HG02642 (cell line): ENCODE measurements around the gene NPB.

Source experiments
- ATAC-seq: cut with Tn5 transposase; IDR thresholded peaks from one replicate; pipeline ENCODE4 v1.9.1; 2021; ENCODE audit warnings: mild to moderate bottlenecking; ENCODE audit not compliant: unreplicated experiment, poor library complexity

NPB gene

DNA sequence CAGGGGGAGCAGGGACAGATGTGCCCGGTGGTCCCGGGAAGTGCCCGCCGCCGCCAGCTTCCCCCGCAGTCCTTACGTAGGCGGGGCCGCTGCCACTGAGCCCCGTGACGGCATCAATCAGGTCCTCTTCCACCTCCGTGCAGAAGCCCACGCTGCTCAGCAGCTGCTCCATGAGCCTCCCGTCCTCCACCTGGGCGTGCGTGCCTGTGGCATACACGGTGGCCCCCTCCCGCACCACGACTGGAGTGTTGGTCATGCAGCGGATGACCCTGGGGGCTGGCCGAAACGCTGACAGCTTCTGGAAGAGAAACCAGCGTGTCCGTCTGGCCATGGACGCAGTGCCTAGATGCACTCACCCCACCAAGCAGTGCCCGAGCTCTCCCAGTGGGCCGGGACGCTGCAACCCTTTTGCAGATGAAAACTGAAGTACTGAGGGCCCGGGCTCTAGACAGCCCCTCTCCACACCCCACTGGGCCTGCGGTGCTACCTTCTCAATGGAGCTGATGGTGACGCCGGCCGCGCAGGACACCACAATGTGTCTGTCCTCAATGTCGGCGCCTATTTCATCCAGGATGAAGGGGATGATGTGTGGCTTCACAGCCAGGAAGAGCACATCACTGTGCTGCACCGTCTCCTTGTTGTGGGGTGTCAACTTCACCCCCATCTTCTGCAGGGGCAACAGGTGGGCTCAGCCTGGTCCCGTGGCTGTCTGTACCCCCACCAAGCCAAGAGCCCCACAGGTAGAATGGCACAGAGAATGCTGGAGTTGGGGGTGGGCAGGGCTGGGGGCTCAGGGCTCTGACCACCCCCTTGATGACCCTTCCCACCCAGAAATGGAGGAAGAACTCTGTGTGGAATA is 33.0 kb downstream of the NPB start:
- no peak for ATAC-seq

DNA sequence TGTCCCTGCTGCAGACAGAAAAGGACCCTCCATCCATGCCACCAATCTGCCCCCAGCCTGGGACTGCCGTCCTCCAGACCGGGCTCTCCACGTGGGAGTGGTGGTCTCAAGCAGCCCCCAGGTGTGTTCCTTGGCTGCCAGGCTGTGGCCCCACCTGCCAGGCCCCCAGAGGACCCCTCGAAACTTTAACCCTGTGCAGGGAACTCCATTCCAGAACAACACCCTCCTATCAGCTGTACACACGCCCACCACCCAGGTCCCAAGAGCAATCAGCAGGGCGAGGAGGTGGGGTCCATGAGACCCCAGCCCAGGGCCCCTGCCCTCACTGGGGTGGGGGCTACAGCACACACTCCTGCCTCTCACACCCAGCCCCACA is 33.7 kb downstream of the NPB start:
- no peak for ATAC-seq

DNA sequence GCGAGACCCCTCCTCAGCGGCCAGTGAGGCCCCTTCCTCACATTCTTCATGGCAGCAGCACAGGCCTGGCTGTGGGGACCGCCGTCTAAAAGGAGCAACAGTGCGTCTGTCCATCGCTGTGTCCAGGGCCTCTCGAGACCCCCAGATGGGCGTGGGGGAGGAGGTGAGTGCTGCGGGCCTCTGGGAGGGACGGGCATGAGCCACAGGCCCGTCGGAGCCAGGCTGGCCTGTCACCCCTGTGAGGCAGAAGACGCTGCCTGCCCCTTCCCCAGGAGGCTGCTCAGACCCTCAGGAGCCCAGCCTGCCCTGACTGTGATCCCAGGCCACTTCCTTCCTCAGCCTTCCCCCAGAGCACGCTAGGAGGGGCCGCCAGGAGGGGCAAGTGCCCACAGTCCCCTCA is 37.2 kb downstream of the NPB start:
- no peak for ATAC-seq

DNA sequence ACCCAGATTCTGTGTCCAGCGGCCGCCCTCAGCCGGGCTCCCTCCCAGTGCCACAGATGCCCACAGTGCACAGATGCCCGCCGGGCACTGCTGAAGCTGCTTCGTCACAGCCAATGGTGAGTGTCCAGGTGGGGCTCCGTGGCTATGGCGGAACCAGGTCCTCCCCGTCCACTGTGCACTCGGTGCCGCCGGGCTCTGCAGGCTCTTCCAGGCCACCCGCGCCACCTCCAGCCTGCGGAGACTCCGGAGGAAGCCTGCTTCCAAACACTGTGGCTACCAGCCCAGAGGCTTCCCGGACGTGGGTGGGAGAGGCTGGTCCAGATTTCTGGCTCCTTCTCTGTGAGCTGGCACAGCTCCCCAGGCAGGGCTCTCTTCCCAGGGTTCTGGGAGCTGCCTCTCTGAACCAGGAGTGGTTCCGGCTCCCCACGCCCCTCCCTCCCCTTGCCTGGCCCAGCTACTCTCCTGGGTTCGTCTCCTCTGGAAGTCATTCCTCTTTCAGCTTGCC is 37.9 kb downstream of the NPB start:
- no peak for ATAC-seq

DNA sequence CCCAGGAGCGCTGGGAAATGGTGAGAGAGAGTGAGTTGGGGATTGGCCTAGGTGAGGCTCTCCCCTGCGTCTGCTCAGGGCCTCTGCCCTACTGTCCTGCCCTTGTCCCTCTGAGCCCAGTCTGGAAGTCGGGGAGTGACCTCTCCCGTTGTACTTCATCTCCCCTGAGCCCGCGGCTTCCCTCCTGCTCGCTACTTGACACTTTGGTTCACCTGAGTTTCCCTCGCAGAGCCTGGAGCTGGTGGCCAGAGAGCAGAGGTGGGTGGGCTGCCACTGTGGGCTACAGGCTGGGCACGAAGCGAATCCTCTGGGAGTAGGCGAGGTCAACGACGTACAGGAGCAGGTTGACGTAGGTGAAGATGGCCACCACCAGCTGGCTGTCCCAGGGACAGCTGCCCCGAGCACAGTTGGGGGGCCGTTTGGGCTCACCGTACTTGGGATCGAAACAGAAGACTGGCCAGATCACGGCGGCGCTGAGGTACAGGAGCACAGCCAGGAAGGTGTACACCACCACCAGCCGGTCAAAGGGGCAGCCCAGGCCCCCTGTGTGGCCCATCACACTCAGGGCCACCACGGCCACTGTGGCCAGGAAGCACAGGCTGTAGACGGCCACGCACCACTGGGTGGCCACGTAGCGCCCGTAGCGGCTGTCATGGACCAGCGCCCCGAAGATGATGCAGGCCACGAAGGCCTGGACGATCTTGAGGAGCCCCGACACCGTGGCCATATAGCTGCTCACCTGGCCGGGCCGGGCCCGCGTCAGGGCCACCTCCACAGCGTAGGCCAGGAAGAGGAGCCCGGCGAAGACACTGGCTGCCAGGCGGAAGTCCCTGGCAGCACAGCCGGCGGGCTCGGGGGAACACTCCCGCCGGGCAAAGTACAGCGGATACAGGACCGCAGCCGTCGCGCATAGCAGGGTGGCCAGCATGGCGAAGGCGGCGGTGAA is 38.8 kb downstream of the NPB start:
- ATAC-seq: no peak

DNA sequence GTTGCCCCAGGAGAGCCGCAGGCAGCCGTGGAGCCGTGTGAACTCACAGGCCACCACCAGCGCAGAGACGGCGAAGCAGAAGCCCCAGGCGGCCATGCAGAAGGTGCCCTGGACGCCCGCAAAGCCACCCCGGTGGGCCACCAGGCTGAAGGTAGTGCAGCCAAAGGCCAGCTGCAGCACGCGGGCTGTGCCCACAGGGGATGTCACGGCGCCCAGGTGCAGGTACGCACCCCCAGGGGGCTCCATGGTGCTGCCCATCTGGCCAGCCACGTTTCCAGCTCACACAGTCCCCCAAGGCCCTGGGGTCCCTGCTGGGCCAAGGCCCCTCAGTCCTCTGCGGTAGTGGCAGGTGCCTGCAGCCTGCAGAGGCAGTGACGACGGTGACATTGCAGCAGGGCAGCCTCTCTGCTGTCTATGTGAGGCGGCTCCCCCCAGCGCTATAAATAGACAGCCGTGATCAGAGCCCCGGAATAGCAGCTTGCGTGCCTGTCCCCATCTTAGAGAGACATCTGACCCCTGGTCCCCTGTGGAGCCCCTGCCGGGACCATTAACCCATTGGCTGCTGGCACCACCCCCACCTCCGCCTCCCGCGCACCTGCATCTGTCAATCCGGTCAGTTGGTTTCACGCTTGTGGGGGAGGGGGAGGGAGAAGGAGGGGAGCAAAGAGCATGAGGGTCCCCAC is 39.6 kb downstream of the NPB start:
- no peak for ATAC-seq

DNA sequence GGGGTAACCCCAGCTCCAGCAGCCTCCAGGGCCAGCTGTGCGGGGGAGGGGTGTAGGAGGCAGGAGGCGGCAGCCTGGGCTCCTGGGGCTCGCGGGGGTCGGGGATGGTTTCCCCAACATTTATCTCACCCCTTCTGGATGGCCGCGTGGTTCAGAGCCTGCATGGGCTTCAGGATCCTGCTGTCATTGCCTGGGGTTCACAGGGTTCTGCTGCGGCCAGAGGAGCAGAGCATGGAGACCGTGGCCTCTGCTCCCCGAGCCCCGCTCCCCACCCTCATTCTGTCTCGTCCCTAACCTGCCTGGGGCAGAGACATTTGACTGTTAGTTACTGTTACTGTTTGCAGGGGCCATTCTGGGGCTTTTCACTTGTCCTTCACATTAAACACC is 40.1 kb downstream of the NPB start:
- ATAC-seq: no peak

DNA sequence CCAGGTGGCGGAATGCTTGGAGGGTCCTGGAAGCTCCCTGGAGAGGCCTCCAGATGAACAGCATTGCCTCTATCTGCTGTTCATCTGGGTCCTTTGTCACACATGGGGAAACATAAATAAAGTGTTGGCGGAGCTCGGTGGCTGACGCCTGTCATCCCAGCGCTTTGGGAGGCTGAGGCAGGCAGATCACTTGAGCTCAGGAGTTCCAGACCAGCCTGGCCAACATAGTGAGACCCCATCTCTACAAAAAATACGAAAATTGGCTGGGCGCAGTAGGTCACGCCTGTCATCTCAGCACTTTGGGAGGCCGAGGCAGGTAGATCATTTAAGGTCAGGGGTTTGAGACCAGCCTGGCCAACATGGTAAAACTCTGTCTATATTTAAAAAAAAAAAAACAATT is 42.8 kb downstream of the NPB start:
- ATAC-seq: no peak

DNA sequence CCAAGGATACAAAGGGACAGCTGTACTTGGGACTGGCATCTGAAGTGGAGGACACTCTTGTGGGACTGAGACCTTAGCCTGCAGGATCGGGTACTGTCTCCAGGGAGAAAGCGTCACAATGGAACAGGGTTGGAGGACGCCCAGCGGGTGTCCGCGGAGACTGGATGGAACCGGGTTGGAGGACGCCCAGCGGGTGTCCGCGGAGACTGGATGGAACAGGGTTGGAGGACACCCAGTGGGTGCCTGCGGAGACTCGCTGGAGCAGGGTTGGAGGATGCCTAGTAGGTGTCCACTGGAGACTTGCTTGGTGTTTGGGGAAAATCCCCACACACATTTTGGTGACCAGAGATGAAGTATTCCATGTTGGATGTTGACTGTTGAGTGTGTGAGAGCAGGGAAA is 45.2 kb downstream of the NPB start, which contains the start of gene MYADML2:
Gene MYADML2 (minus strand): TSS at position 45 of the 400 bp plus-strand sequence. CDS start 5,492 bp downstream, outside the sequence.
- no peak for ATAC-seq

DNA sequence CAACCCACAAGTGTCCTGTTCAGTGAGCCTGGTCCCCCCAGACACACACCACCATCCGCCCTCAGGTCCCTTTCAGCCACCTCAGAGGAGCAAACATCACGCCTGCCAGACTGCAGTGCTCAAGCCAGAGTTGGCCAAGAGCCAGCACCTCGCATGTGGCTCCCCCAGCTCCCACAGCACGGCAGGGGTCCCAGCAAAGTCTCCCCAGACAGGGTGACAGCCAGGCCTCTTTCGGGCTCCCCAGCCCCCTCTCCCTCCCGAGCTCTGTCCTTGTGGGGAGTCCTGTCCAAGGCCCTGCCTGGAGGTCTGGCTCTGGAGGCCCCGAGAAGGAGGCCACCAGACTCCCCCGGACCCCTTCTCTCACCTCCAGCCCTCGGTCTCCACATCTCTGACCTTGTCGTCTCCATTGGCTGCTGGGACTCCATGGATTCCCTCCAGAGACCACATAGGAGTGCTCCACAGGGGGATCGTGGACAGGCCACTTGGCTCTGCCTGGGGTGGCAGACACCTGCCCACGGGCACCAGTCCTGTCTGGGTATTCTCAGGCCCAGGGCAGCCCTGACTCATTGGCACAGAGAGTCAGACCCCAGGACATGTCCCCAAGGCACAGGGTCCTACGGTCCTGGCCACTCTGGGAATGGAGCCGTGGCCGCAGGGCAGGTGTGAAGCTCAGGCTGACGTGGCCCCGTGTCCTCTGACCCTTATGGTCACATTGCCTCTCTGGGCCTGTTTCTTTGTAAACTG is 46.8 kb downstream of the NPB start:
- ATAC-seq: no peak

DNA sequence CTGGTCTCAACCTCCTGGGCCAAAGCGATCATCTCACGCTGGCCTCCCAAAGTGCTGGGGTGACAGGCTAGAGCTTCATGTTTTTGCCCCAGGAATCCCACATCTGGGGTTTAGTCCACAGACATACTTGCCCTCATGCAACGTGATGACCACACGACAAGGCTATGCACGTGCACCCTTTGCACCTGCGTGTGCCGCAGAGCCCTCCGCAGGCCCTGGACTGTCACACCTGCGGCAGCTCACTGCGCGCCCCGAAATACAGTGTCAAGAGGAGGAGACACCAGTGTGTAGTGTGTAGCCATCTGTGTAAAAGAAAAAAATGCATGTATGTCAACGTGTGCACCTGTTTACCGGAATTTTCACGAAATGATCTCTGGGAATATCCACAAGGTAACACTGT is 48.5 kb downstream of the NPB start:
- no peak for ATAC-seq

DNA sequence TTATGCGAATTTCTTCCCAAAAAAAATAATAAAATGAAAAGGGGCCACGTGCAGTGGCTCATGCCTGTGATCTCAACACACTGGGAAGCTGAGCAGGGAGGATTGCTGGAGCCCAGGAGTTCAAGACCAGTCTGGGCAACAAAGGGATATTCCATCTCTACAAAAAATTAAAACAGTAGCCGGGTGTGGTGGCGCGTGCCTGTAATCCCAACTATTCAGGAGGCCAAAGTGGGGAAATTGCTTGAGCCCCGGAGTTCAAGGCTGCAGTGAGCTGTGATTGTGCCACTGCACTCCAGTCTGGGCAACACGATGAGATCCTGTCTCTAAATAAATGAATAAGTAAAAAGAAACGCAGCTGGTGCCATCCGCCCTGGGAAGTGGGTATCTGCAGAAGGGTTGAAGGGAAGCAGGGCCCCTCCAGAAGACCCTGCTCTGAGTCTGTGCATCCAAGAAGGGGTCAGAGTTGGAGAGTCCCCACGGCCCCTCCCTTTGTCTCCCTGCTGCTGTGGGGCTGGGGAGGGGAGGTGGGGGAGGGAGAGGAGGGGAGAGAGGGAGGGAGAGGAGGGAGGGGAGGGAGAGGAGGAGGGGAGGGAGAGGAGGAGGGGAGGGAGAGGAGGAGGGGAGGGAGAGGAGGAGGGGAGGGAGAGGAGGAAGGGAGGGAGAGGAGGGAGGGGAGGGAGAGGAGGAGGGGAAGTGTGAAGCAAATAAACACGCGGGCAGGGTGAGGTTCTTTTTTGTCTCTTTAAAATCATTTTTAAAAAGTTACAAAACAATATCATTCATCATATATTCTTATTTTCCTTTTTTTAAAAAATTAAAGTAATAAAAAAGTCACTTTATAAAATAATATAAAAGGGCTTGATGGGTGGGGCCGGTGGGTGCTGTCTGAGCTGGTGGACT is 50.0 kb downstream of the NPB start:
- no peak for ATAC-seq
